ENCODE data around the gene TARBP2.

DNA sequence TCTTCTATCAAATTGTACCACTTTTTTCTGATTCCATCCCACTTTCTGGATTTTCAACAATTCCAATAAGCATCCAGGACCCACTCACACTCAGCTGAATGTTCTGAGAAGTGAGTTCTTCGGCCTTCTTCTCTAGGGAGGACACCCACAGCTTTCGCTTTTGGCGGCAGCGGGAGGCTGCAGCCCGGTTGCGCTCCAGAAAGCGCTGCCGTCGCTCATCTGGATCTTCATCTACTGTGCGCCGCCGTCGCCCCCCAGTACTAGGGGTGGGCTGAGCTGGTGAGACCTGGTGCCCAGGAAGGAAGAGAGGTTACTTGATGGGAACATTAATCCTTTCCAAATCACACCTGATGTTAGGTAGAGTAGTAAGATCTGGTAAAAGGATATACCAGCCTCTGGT, 23.4 kb downstream of the TARBP2 start:
- no peak for TF ChIP-seq CTCF (IDR thresholded peaks at IDR 0.05)
- TF ChIP-seq EP300 (IDR thresholded peaks at IDR 0.05) = no peak
- TF ChIP-seq POLR2A (IDR thresholded peaks at IDR 0.05) = no peak

Measured in upper lobe of left lung (tissue), 4 donors.